ENCODE measurements around the gene TRIM17. TPM values are rescaled to one million over a fixed set of nuclear protein-coding genes. Genes with fewer than 3 reads are reported as not detected.

The TRIM17 gene
- total and polyA plus RNA-seq, 10 donors, result 0.36 to 7.1 (median 4.7) TPM

GRCh38 chr1:228364706-228365213 lies 51.9 kb downstream of the TRIM17 start:
- peak; percentile 71 for DNase-seq
- WGBS, 5 donors, result 80 to 95% (median 92%) methylated on average over 11 to 19 of the region's 19 CpGs
- H3K4me1 ChIP-seq, result peaks cover 3 to 47% (median 19%) of the 10 kb centered on the region in 6 donors
- no peaks in the 10 kb centered on the region for H3K27me3 ChIP-seq (replicated peaks in 1 of 7)
- H3K4me3 ChIP-seq, result no peak overlapping the region
- TF ChIP-seq POLR2AphosphoS5 (IDR thresholded peaks at IDR 0.05), result no peak
- H3K36me3 ChIP-seq, result no peaks in the 10 kb centered on the region
- no peak overlapping the region for H3K27ac ChIP-seq
- intact Hi-C loops (cut with DNase I; ENCODE audit: low total_unique reads), result no loop called here
- H3K9me3 ChIP-seq, result no peaks in the 10 kb centered on the region

GRCh38 chr1:228364068-228364705 lies 52.5 kb downstream of the TRIM17 start:
- TF ChIP-seq POLR2A (IDR thresholded peaks at IDR 0.05) (no peak), POLR2AphosphoS5 (IDR thresholded peaks at IDR 0.05) (no peak), CTCF (IDR thresholded peaks at IDR 0.05 in 8 of 11, conservative IDR thresholded peaks at IDR 0.05 in 3 of 11) (no peak)
- DNase-seq, result peak; percentile 55
- H3K9me3 ChIP-seq, result no peaks in the 10 kb centered on the region
- peaks cover 3 to 48% (median 18%) of the 10 kb centered on the region in 6 donors for H3K4me1 ChIP-seq
- intact Hi-C loops (cut with DNase I; ENCODE audit: low total_unique reads), result no loop called here
- H3K36me3 ChIP-seq, result no peaks in the 10 kb centered on the region
- H3K27me3 ChIP-seq (replicated peaks in 1 of 7), result no peaks in the 10 kb centered on the region
- WGBS, 5 donors, result 76 to 89% (median 84%) methylated on average over 7 to 12 of the region's 12 CpGs
- no peak overlapping the region for H3K4me3 ChIP-seq
- no peak overlapping the region for H3K27ac ChIP-seq

GRCh38 chr1:228363686-228364067 lies 53.0 kb downstream of the TRIM17 start:
- intact Hi-C loops (cut with DNase I; ENCODE audit: low total_unique reads), result no loop called here
- Histone ChIP-seq H3K27me3 (replicated peaks in 1 of 7) (no peaks in the 10 kb centered on the region), H3K27ac (no peak overlapping the region), H3K4me1 (peaks cover 3 to 44% (median 16%) of the 10 kb centered on the region in 6 donors), H3K9me3 (no peaks in the 10 kb centered on the region), H3K36me3 (no peaks in the 10 kb centered on the region), H3K4me3 (no peak overlapping the region)
- TF ChIP-seq CTCF (IDR thresholded peaks at IDR 0.05 in 8 of 11, conservative IDR thresholded peaks at IDR 0.05 in 3 of 11) (no peak), POLR2AphosphoS5 (IDR thresholded peaks at IDR 0.05) (no peak), POLR2A (IDR thresholded peaks at IDR 0.05) (no peak)
- peak; percentile 58 for DNase-seq
- WGBS, 5 donors, result 67 to 85% (median 80%) methylated on average over 9 of the region's 9 CpGs

GRCh38 chr1:228362884-228363450 lies 53.7 kb downstream of the TRIM17 start:
- no peak for DNase-seq
- Histone ChIP-seq H3K27ac (no peak overlapping the region), H3K27me3 (replicated peaks in 1 of 7) (no peaks in the 10 kb centered on the region), H3K9me3 (no peaks in the 10 kb centered on the region), H3K36me3 (no peaks in the 10 kb centered on the region), H3K4me1 (peaks cover 2 to 37% (median 13%) of the 10 kb centered on the region in 6 donors), H3K4me3 (no peak overlapping the region)
- TF ChIP-seq POLR2A (IDR thresholded peaks at IDR 0.05), result no peak
- no peak for TF ChIP-seq POLR2AphosphoS5 (IDR thresholded peaks at IDR 0.05)
- TF ChIP-seq CTCF (IDR thresholded peaks at IDR 0.05 in 8 of 11, conservative IDR thresholded peaks at IDR 0.05 in 3 of 11), result no peak
- 79 to 92% (median 89%) methylated on average over 4 of the region's 4 CpGs for WGBS, 5 donors
- intact Hi-C loops (cut with DNase I; ENCODE audit: low total_unique reads), result no loop called here
